NB4 (cell line): Measurements from ENCODE around the gene ZIM2.

ENCODE experiments used
- CTCF ChIP-seq: IDR thresholded peaks from one replicate; pipeline ENCODE4 v1.5.1; 2012; ENCODE audit warnings: low read depth, low read length
- MAX ChIP-seq: IDR thresholded peaks from 2 replicates; pipeline ENCODE4 v1.6.1; 2011; ENCODE audit warnings: low read depth, low read length
- POLR2A ChIP-seq: IDR thresholded peaks from 2 replicates; pipeline ENCODE4 v1.6.1; 2011; ENCODE audit warnings: mild to moderate bottlenecking; ENCODE audit not compliant: insufficient read length; ENCODE audit errors: extremely low read depth

- TF ChIP-seq MAX (no peak), CTCF (no peak), POLR2A (no peak)
Observed at GRCh38 chr19:56842412-56842811, 1.9 kb upstream of the ZIM2 start.
